Stimulated activated CD8-positive, alpha-beta memory T cell treated with anti-CD3 and anti-CD28 coated beads, Interleukin-15, amount 100 ng/mL, for 1 hour (primary cell): ENCODE measurements around the gene KIDINS220.

Source experiments
- DNase-seq: peaks from one replicate; pipeline ENCODE4 v3.0.0-alpha.2; 2020; ENCODE audit warnings: low read depth

Gene KIDINS220

GRCh38 chr2:8805278-8806210 lies 31.9 kb downstream of the KIDINS220 start:
- DNase-seq = no peak

- DNase-seq = no peak
These were observed 33.6 kb downstream of the KIDINS220 start for GRCh38 chr2:8803658-8804379.

DNA sequence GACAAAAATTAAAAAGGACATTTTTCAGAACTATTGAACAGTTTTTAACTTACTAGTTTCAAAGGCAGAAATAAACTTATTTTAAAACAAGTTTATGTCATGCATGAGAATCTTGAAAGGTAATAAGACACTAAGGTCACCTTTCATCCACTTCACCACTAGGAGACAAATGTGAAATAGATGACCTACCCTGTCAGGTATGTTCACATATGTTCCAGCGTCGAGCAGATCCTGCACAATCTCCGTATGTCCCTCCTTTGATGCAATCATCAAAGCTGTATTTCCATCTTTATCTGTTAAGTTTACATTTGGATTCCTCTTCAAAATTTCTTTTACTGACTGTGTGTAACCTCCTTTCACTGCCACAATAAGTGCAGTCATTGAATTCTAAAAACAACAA lies 34.7 kb downstream of the KIDINS220 start:
- DNase-seq = no peak

- DNase-seq = no peak
These were observed 36.6 kb downstream of the KIDINS220 start for GRCh38 chr2:8800821-8801220.

- DNase-seq = no peak
These were observed 37.2 kb downstream of the KIDINS220 start for GRCh38 chr2:8800218-8800617.

GRCh38 chr2:8799004-8799403 lies 38.4 kb downstream of the KIDINS220 start:
- DNase-seq = no peak

DNA sequence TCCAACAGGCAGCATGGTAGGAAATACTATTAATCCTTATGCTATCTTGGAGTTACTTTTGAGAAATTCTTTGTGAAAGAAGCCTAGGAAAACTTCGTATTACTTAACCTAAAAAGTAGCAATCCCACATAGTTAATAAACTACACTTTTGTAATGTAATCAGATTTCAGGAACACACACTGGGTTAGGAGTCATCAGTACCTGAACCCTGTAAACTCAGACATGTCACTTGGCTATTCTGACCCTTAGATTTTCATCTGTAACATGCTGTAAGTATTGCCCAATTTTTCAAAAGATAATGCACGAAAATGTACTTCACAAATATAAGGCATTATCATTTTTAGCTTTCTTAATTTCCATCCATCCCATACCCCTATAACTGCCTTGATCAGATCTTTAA lies 39.0 kb downstream of the KIDINS220 start:
- no peak for DNase-seq

DNA sequence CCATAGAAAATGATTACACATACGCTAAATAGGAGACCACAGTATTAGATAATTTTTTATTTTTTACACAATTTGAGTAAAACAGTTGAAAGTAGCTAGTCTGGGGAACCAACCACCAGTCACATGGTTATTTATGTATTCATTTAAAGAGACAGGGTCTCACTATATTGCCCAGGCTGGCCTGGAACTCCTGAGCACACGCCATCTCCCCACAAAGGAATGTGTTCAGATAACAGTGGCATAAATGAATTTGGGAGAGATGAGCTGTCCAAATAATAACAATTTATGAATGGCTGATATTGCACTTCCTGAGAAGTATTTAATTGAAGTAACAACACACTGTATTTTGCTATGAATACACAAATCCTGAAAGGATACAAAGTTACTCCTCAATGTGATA lies 39.7 kb downstream of the KIDINS220 start:
- no peak for DNase-seq

GRCh38 chr2:8796878-8797550 lies 40.4 kb downstream of the KIDINS220 start:
- no peak for DNase-seq

GRCh38 chr2:8796315-8796848 lies 41.0 kb downstream of the KIDINS220 start:
- no peak for DNase-seq

DNA sequence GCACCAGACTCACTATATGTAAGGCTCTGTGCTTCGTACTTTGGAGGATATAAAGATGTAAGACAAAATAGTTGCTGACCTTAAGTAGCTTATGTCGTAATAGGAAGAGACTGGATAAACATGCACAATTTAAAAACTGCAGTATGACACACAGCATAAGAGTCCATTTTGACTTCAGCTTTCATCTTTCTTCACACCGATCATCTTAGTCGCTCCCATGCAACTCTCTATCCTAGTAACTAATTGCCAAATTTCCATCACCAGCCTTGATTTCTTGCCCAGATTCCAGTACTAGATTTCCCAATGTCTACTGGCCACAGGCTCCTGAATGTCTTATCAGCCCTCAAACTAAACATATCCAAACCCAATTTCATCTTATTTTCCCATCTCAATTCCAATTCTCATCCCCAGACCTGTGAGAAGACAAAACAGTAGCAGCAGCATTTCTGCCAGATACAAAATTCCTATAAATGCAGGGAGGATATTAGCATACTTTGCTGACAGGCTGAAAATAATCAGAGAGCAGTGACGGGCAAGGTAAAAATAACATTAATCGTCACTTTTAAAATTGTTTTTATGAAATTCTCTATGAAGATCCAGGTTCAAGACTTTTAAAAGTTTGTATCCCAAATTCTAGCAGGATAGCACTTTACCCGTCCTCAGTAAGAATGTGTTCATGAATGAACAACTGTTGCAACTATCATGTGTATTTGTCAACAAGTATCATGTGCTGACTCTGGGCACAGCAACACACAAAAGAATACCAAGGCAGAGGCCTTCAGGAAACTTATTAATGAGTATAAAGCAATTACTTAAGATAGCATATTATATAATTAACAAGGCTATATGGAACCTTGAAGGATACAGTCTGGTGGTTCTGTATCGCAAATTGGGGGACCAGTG lies 42.2 kb downstream of the KIDINS220 start:
- no peak for DNase-seq

- no peak for DNase-seq
These were observed 46.7 kb downstream of the KIDINS220 start for GRCh38 chr2:8790739-8791162.

DNA sequence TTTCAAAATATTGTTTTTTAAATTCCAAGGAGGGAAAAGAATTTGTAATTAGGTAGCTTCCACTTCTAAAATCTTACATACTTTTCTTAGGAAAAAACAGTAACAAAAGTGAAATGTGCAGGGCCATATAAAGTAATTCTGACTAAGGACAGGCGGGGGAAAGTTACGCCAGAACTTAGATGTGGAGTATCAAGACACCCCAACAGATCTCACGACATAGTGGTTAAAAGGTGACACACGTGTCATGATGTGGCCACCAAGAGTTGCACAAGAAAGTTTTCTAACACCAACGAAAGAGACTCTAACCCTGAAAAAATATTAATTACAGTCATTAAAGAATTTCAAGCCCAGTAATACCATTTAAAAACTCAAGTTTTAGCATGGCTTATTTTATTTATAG lies 51.0 kb downstream of the KIDINS220 start:
- no peak for DNase-seq

DNA sequence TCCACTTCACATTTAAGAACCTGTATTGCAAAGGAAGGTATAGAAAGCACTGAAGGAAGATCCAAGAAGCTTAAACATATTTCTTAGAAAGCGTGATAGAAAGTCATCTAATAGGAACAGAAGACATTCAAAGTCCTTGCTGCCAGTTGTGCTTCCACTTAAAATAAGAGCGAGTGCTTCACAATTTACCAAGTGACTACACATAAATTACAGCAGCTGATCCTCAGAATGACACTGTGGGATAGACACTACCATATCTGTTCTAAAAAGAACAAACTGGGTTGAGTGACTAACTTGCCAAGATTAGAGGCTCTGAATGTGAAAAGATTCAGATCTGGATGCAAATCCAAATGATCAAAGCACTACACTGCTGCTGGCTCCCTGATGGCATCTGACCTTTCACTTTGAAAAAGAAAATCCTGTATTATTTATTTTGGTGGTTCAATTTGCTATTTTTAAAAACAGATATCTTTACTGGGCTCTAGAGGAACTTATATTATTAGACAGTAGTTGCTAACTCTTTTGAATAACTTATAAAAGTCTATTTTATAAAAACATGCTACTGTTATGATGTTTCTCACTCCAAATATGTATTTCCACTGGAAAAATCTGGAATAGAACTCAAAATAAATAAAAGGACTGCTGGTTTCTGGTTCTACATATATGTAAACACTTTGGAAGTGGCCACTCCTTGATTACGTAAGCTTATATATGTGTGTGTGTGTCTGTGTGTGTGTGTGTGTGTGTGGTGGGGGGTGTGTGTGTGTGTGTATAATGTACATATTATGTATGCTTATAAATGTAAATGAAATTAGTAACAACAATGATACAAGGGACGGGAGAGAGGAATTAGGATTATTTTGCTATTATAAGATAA lies 57.4 kb downstream of the KIDINS220 start:
- DNase-seq = no peak

DNA sequence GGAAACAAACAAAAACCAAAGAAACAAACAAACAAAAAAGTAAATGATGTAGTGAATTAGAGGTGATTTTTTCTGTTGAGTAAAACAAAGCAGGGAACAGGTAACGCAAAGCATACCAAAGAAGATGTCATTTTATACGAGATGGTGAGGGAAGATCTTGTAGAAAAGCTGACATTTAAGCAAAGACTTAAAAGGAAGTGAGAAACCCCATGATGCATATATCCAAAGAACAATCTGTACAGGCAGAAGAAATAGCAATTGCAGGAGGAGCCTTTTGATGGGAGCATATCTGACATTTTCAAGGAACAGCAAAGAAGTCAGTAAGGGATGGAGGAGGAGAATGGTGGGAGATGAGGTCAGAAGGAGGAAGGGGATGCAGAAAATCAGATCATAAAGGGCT lies 63.0 kb downstream of the KIDINS220 start:
- DNase-seq = no peak

DNA sequence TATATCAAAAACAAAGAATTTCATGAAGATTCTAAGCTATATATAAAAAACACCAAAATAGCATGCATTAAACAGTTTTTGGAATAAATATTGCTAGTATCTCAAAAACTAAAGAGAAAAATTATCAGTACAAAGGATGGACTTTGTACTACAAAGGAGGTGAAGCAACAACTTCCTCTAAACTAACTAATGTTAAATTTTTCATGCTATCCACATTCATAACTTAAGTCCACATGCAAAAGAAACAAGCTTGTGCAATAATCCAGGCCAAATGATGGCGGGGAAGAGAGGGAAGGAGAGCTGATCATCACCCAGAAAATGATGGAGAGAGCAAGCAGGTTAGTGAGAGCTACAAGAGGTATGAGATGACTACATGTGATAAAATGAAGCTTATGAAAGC lies 70.1 kb downstream of the KIDINS220 start:
- no peak for DNase-seq

DNA sequence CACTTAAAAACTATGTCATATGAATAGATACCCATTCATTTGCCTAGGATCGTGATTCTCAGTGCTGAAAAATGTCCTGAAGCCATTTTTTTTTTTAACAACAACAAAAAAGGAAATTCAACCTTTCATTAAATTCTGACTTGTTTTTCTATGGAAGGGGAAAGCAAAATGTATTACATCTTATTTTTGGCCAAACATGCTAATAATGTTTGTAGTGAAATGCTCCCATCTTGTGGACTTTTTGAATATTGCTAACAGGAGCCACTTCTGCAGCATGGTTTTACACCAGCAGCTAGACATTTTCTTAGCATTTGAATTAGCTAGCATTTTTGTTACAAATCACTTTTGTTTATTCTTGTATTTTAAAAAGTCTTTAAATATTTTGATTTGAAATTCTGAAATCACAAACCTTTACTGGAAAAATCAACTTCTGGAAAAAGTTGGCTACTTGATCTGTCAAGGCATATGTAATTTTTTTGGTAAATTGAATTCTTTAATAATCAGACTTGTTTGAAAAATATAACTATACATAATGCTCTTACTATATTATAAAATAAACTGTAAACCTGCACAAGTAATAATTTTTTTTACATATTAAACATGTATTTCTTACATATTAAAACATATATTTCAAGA lies 75.8 kb downstream of the KIDINS220 start:
- no peak for DNase-seq

DNA sequence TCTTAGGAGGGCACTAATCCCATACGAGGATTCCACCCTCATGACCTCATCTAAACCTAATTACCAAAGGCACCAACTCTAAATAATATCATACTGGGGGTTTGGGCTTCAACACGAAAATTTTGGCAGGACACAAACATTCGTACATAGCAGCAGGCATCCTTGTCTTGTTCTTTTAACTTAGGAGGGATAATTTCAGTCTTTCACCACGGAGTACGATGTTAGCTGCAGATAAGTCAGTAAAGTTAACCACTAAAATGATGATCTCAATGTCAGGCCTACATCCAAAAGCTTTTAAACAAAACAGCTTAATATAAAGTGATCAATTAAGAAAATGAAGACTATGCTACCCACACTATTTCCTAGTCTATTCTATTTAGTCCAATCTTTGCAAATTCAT lies 80.7 kb downstream of the KIDINS220 start:
- no peak for DNase-seq

DNA sequence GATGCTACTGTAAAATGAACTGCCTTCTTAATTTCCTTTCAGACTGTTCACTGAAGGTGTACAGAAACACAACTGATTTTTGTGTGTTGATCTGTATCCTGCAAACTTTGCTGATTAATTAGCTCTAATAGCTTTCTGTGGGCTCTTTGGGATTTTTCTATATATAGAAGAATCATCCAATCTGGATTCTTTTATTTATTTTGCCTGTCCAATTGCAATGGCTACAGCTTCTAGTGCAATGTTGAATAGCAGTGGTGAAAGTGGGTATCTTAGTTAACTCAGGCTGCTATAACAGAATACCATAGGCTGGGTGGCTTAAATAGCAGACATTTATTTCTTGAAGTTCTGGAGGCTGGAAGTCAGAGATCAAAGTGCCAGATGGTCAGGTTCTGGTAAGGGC lies 81.2 kb downstream of the KIDINS220 start:
- no peak for DNase-seq
